Chondrocyte (in vitro differentiated cells): Measurements from ENCODE around the gene UNC5B. TPM values are rescaled to one million over a fixed set of nuclear protein-coding genes. Genes with fewer than 3 reads are reported as not detected.

Experiments used
- DNase-seq: peaks from one replicate; pipeline ENCODE4 v3.0.0; 2021; ENCODE audit warnings: mixed read lengths, low spot score
- H3K27ac Mint-ChIP-seq: one replicate; pipeline ENCODE4 v1.8.0; 2021; ENCODE audit warnings: mild to moderate bottlenecking, moderate library complexity, mixed read lengths; ENCODE audit not compliant: unreplicated experiment
- H3K27me3 Mint-ChIP-seq: 2 replicates; pipeline ENCODE4 v1.8.0; 2021; ENCODE audit warnings: low read depth, mixed read lengths
- H3K36me3 Mint-ChIP-seq: 2 replicates; pipeline ENCODE4 v1.8.0; 2021; ENCODE audit warnings: low read depth, mixed read lengths
- H3K4me1 Mint-ChIP-seq: 2 replicates; pipeline ENCODE4 v1.8.0; 2021; ENCODE audit warnings: low read depth, mild to moderate bottlenecking, mixed read lengths
- H3K4me3 Mint-ChIP-seq: one replicate; pipeline ENCODE4 v1.8.0; 2021; ENCODE audit warnings: mild to moderate bottlenecking, moderate library complexity, mixed read lengths; ENCODE audit not compliant: unreplicated experiment
- H3K9me3 Mint-ChIP-seq: 2 replicates; pipeline ENCODE4 v1.8.0; 2021; ENCODE audit warnings: low read depth, mixed read lengths
- CTCF ChIP-seq: fragments of 200-600 bp; sonication (generic); IDR thresholded peaks from 2 replicates; pipeline ENCODE4 v1.5.0; 2021; ENCODE audit warnings: antibody characterized with exemption, mild to moderate bottlenecking, moderate library complexity
- total RNA-seq: library from RNA; stranded (reverse); gene quantifications from 3 replicates; pipeline ENCODE4 v1.2.1, GENCODE V29; 2021

UNC5B gene
- total RNA-seq, 1 donor from 2014 or later: 57.9 TPM

DNA sequence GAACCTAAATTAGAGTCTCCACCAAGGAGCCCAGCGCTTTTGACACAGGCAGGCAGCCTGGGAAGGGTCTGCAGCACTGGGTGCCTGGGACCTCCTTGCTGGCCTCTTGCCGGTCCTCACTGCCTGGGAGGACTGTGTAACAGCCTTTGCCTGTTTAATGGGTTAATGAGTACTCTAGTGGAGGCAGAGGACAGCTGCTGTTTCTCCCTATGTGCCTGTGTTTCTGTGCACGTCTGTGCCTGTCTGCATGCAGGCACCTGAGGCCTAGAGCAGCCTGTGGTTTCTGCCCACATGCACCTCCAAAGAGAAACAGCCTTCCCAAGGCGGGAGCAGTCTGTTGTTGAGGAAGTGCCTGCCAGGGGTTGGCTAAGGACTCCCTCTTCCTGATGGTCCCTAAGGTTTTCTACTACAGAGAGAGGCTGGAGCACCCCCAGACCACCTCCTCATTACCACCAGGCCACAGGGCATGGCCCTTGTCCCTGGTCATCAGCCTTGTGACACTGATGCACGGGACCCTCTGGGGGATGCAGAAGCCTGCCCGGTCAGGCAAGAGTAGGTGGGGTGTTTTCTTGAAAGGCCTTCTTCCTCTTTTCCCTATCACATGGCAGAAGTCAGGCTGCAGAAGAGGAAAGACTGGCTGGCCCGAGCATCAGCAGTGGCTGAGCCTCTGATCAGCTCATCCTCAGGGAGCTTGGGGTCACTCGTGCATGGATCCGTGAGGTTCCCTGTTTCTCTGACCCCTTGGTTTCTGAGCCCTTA is 120.9 kb downstream of the UNC5B start:
- H3K4me3 Mint-ChIP-seq: no peak overlapping the region
- no peak for DNase-seq
- no peaks in the 10 kb centered on the region for H3K4me1 Mint-ChIP-seq
- no peak for TF ChIP-seq CTCF
- H3K27me3 Mint-ChIP-seq: peaks cover 4% of the 10 kb centered on the region
- H3K27ac Mint-ChIP-seq: no peak overlapping the region
- H3K36me3 Mint-ChIP-seq: peaks cover 1% of the 10 kb centered on the region
- no peaks in the 10 kb centered on the region for H3K9me3 Mint-ChIP-seq

DNA sequence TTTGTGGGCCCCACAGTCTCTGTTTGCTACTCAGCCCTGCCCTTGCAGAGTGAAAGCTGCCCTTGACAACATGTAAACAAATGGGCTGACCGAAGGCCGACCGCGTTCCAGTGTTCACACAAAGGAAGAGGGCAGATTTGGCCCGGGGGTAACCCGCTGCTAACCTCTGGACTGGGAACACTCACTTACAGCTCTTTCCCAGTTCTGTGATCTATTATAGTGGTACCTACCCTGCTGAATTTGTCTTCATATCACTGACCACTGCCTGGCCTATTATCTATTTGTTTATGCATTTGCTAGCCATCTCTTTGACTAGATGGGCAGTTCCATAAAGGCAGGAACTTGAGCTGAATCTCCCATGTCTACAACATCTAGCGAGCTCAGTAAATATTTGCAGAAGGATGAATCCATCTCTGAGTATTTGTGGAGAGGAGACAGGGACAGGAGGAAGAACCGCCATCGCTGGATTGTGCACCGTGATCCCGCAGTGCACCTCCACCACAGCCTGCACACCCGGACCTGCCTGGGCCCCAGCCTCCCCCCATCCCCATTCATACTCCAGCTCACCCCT is 121.9 kb downstream of the UNC5B start:
- Mint-ChIP-seq H3K4me3 (no peak overlapping the region), H3K4me1 (no peaks in the 10 kb centered on the region), H3K36me3 (peaks cover 1% of the 10 kb centered on the region), H3K27me3 (peaks cover 4% of the 10 kb centered on the region), H3K27ac (no peak overlapping the region), H3K9me3 (no peaks in the 10 kb centered on the region)
- no peak for TF ChIP-seq CTCF
- DNase-seq: no peak

GRCh38 chr10:71335173-71335708 is 122.9 kb downstream of the UNC5B start:
- H3K27me3 Mint-ChIP-seq: peaks cover 4% of the 10 kb centered on the region
- H3K36me3 Mint-ChIP-seq: peaks cover 1% of the 10 kb centered on the region
- H3K27ac Mint-ChIP-seq: no peak overlapping the region
- no peaks in the 10 kb centered on the region for H3K9me3 Mint-ChIP-seq
- DNase-seq: no peak
- H3K4me1 Mint-ChIP-seq: no peaks in the 10 kb centered on the region
- no peak for TF ChIP-seq CTCF
- H3K4me3 Mint-ChIP-seq: no peak overlapping the region

DNA sequence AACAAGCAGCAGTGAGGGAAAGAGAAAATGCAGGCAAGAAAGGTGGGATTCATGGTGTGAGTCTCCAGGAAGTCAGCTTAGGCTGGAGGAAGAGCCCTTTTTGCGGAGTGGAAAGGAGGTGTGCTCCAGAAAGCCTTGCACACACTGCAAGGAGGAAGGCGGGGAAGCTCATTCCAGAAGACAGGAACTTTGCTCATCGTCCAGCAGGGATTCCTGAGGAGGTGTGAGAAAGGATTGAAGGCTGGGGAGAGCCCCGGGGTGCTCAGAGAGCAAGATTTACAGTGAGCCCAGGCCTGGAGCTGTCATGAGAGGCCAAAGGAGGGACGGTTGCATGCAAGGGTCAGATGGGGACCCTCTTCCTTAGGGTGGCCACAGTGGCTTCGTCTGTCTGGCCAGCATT is 124.3 kb downstream of the UNC5B start:
- H3K9me3 Mint-ChIP-seq: no peaks in the 10 kb centered on the region
- H3K4me1 Mint-ChIP-seq: no peaks in the 10 kb centered on the region
- peaks cover 4% of the 10 kb centered on the region for H3K27me3 Mint-ChIP-seq
- peaks cover 3% of the 10 kb centered on the region for H3K36me3 Mint-ChIP-seq
- no peak for TF ChIP-seq CTCF
- DNase-seq: no peak
- no peak overlapping the region for H3K27ac Mint-ChIP-seq
- no peak overlapping the region for H3K4me3 Mint-ChIP-seq

DNA sequence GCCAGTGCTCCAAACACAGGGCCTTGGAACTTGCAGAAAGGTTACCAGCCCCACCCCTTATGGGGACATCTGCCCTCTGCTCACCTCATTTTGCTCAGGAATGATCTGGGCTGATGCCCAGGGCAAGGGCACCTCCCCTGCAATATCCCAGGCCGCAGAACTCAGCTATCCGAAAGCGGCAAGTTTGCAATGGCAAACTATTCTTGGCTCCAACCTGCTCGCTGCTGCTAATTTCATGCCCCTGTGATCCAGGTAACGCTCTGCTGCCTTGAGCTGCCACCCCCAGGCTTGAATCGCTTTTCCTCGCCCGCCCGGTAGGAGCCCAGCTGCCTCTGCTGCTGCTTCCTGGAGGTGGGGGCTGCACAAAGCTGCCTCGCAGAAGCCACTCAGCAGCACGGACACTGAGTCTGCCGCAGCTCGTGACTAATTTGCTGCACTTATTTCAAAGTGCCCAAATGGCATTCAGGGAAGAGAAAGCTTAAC is 124.9 kb downstream of the UNC5B start:
- no peak for TF ChIP-seq CTCF
- Mint-ChIP-seq H3K4me1 (no peaks in the 10 kb centered on the region), H3K36me3 (peaks cover 3% of the 10 kb centered on the region), H3K4me3 (no peak overlapping the region), H3K27me3 (peaks cover 4% of the 10 kb centered on the region), H3K9me3 (no peaks in the 10 kb centered on the region), H3K27ac (no peak overlapping the region)
- no peak for DNase-seq
